IMR-90 (cell line): ENCODE measurements around the gene ENTPD7. TPM values are rescaled to one million over a fixed set of nuclear protein-coding genes. Genes with fewer than 3 reads are reported as not detected.

ENCODE experiments used
- ATAC-seq: fragments of 200-7000 bp; cut with Tn5 transposase; 2 replicates; pipeline ENCODE4 v1.9.1; 2020; ENCODE audit warnings: low read depth, mild to moderate bottlenecking, moderate library complexity
- BruUV-seq: library from RNA; stranded (reverse); fragments of 400-500 nt; replicated peaks from 2 replicates; lab custom pipeline; 2021; lab: Mats Ljungman, UMichigan
- CTCF ChIA-PET: fragments of 300-600 bp; formaldehyde crosslinking; extraction: SDS; loops from one replicate; lab custom pipeline; 2021; ENCODE audit warnings: antibody characterized with exemption; lab: Yijun Ruan, JAX
- POLR2A ChIA-PET: fragments of 300-600 bp; sonication (Branson Sonifier 250); formaldehyde crosslinking; loops from one replicate; lab custom pipeline; 2022; ENCODE audit warnings: antibody characterized with exemption; ENCODE audit not compliant: unreplicated experiment; lab: Charles Lee
- DNase-seq: peaks from one replicate; pipeline ENCODE4 v3.0.0; 2013
- H2AFZ ChIP-seq: replicated peaks from 2 replicates; pipeline ENCODE3; 2013; ENCODE audit warnings: low read length, mild to moderate bottlenecking; ENCODE audit not compliant: poor library complexity
- H2AK5ac ChIP-seq: 2 replicates; pipeline ENCODE4 v1.6.1; 2013; ENCODE audit warnings: low read depth, low read length, inconsistent platforms
- H2AK9ac ChIP-seq: replicated peaks from 2 replicates; pipeline ENCODE3; 2013; ENCODE audit warnings: mild to moderate bottlenecking, low read depth, low read length, moderate library complexity; ENCODE audit not compliant: poor library complexity
- H2BK120ac ChIP-seq: 2 replicates; pipeline ENCODE4 v1.6.1; 2013; ENCODE audit warnings: low read depth, low read length, inconsistent platforms
- H2BK15ac ChIP-seq: 3 replicates; pipeline ENCODE4 v1.6.1; 2013; ENCODE audit warnings: low read depth, low read length, inconsistent platforms
- H2BK20ac ChIP-seq: 2 replicates; pipeline ENCODE4 v1.6.1; 2013; ENCODE audit warnings: low read depth, mild to moderate bottlenecking, inconsistent platforms, low read length, moderate library complexity
- H2BK5ac ChIP-seq: 2 replicates; pipeline ENCODE4 v1.6.1; 2013; ENCODE audit warnings: mild to moderate bottlenecking, low read depth, low read length, inconsistent platforms; ENCODE audit not compliant: poor library complexity, severe bottlenecking
- H3K14ac ChIP-seq: replicated peaks from 2 replicates; pipeline ENCODE4 v1.6.1; 2013; ENCODE audit warnings: low read depth, low read length, inconsistent platforms
- H3K18ac ChIP-seq: 2 replicates; pipeline ENCODE4 v1.6.1; 2013; ENCODE audit warnings: low read depth, low read length, control low read depth
- H3K23ac ChIP-seq: 2 replicates; pipeline ENCODE4 v1.6.1; 2013; ENCODE audit warnings: low read depth, low read length, inconsistent platforms
- H3K27ac ChIP-seq: 2 replicates; pipeline ENCODE4 v1.5.1; 2013; ENCODE audit warnings: mild to moderate bottlenecking, control low read depth, low read length; ENCODE audit not compliant: insufficient read depth
- H3K27me3 ChIP-seq: 2 replicates; pipeline ENCODE4 v1.6.1; 2013; ENCODE audit warnings: low read length; ENCODE audit not compliant: control insufficient read depth, insufficient read depth
- H3K36me3 ChIP-seq: 2 replicates; pipeline ENCODE4 v1.6.1; 2013; ENCODE audit warnings: low read length, mixed read lengths; ENCODE audit not compliant: control insufficient read depth, insufficient read depth
- H3K4ac ChIP-seq: 2 replicates; pipeline ENCODE4 v1.6.1; 2013; ENCODE audit warnings: low read depth, low read length, inconsistent platforms
- H3K4me1 ChIP-seq: 2 replicates; pipeline ENCODE4 v1.6.1; 2013; ENCODE audit warnings: low read length, mixed read lengths; ENCODE audit not compliant: control insufficient read depth, insufficient read depth
- H3K4me2 ChIP-seq: 2 replicates; pipeline ENCODE4 v1.6.1; 2013; ENCODE audit warnings: low read depth, mild to moderate bottlenecking, control low read depth, low read length, moderate library complexity
- H3K4me3 ChIP-seq: 2 replicates; pipeline ENCODE4 v1.5.1; 2013; ENCODE audit warnings: low read depth, mild to moderate bottlenecking, control low read depth, low read length, moderate library complexity; ENCODE audit not compliant: insufficient read depth
- H3K56ac ChIP-seq: 2 replicates; pipeline ENCODE4 v1.6.1; 2013; ENCODE audit warnings: low read length, inconsistent platforms; ENCODE audit not compliant: insufficient read depth; ENCODE audit errors: extremely low read depth
- H3K79me1 ChIP-seq, 2 experiments: 2 replicates each; pipeline ENCODE4 v1.6.1; 2013; ENCODE audit warnings: low read length in 2 of 2, inconsistent platforms in 1 of 2, low read depth in 1 of 2
- H3K9ac ChIP-seq: 2 replicates; pipeline ENCODE4 v1.6.1; 2013; ENCODE audit warnings: low read depth, low read length, control low read depth
- H3K9me1 ChIP-seq: 2 replicates; pipeline ENCODE4 v1.6.1; 2013; ENCODE audit warnings: low read length, inconsistent platforms; ENCODE audit not compliant: insufficient read depth
- H3K9me3 ChIP-seq: 2 replicates; pipeline ENCODE4 v1.6.1; 2013; ENCODE audit warnings: low read length; ENCODE audit not compliant: control insufficient read depth, insufficient read depth
- H4K20me1 ChIP-seq: 2 replicates; pipeline ENCODE4 v1.6.1; 2013; ENCODE audit warnings: low read length, inconsistent platforms; ENCODE audit not compliant: insufficient read depth
- H4K5ac ChIP-seq: 2 replicates; pipeline ENCODE4 v1.6.1; 2013; ENCODE audit warnings: mild to moderate bottlenecking, low read depth, low read length, control low read depth
- H4K8ac ChIP-seq, 2 experiments: 2 replicates each; pipeline ENCODE4 v1.6.1; 2013; ENCODE audit warnings: low read depth in 2 of 2, low read length in 2 of 2, control low read depth in 1 of 2, inconsistent platforms in 1 of 2
- H4K91ac ChIP-seq: 2 replicates; pipeline ENCODE4 v1.6.1; 2013; ENCODE audit warnings: low read depth, low read length, inconsistent platforms; ENCODE audit not compliant: insufficient read depth
- CEBPB ChIP-seq: IDR thresholded peaks from 2 replicates; pipeline ENCODE4 v1.6.1; 2012; ENCODE audit warnings: low read depth, low read length, improper control_type of control experiment
- WGBS, 2 experiments: methylation state at CpG; one replicate each; pipeline versions ENCODE4 v1.1.5 to v1.1.7; 2013; ENCODE audit warnings: missing lambda C conversion rate in 2 of 2; ENCODE audit not compliant: insufficient read length in 1 of 2; ENCODE audit errors: extremely low coverage in 2 of 2; 5-methylcytosine and 5-hydroxymethylcytosine counted together
- dilution Hi-C: fragments of 300-500 bp; cut with HindIII; formaldehyde crosslinking; loops from one replicate; pipeline ENCODE4 v1.14.3; 2018; ENCODE audit warnings: low sequenced_read_pairs; ENCODE audit not compliant: unreplicated experiment
- in situ Hi-C: fragments of 300-500 bp; cut with MboI; formaldehyde crosslinking; loops from 3 replicates; pipeline ENCODE4 v1.14.3; 2019; ENCODE audit warnings: low sequenced_read_pairs, inconsistent platforms, mixed read lengths
- intact Hi-C: fragments of 100-400 bp; cut with micrococcal nuclease; formaldehyde crosslinking; loops from 2 replicates; pipeline ENCODE4 v1.10.0; 2022
- polyA plus RNA-seq, 3 experiments: library from polyadenylated mRNA; depleted of rRNA; stranded (reverse); fragments of >200 nt; gene quantifications; 2 replicates each; pipeline ENCODE4 v1.2.3, GENCODE V29; 2012; ENCODE audit warnings: low replicate concordance in 1 of 3
- total RNA-seq: library from RNA; depleted of rRNA; stranded (reverse); fragments of >200 nt; gene quantifications from 2 replicates; pipeline ENCODE4 v1.2.3, GENCODE V29; 2012

ENTPD7 gene
- total and polyA plus RNA-seq, 2 of the 4 experiments (the other 2 are of a cell fraction), result 8.0 to 23.3 TPM

- no peak overlapping the region for H2BK120ac ChIP-seq
- no peak for TF ChIP-seq CEBPB
- H3K36me3 ChIP-seq, result peaks cover 28% of the 10 kb centered on the region
- no peak overlapping the region for H3K23ac ChIP-seq
- H3K14ac ChIP-seq, result no peak overlapping the region
- ATAC-seq (no peak), DNase-seq (no peak)
- intact Hi-C loops (no loop called here), dilution Hi-C loops (no loop called here), in situ Hi-C loops (loop anchor here (5.0 kb wide), 1 partner anchor 92 kb away; no protein-coding TSS in a partner anchor)
- peaks cover 8% of the 10 kb centered on the region for H3K4me1 ChIP-seq
- CTCF ChIA-PET, result no interaction called here
- H4K5ac ChIP-seq, result no peak overlapping the region
- no peaks in the 10 kb centered on the region for H4K20me1 ChIP-seq
- no peak overlapping the region for H2BK5ac ChIP-seq
- H3K79me1 ChIP-seq, result peaks cover 8 to 22% of the 10 kb centered on the region in 2 experiments
- POLR2A ChIA-PET, result interaction anchor here (1.2 kb wide), 1 partner anchor 8 kb away, joined by 3 read pairs; the partner anchor contains the start of gene CUTC
- H3K9ac ChIP-seq, result no peak overlapping the region
- no TSS peak for BruUV-seq
- no peak overlapping the region for H3K56ac ChIP-seq
- H2BK15ac ChIP-seq, result no peak overlapping the region
- no peaks in the 10 kb centered on the region for H3K27me3 ChIP-seq
- H3K9me3 ChIP-seq, result peaks cover 6% of the 10 kb centered on the region
- H2AFZ ChIP-seq, result no peak overlapping the region
- H3K4ac ChIP-seq, result no peak overlapping the region
- no peak overlapping the region for H2AK5ac ChIP-seq
- no peak overlapping the region for H2AK9ac ChIP-seq
- no peak overlapping the region for H4K91ac ChIP-seq
- 0 out of 2 replicates have a peak, but pooled peaks cover 5% of the 10 kb centered on the region for H3K9me1 ChIP-seq
- H3K27ac ChIP-seq, result no peak overlapping the region
- no peak overlapping the region for H3K18ac ChIP-seq
- H2BK20ac ChIP-seq, result no peak overlapping the region
- H3K4me3 ChIP-seq, result no peak overlapping the region
- no peak overlapping the region for H4K8ac ChIP-seq
- WGBS, 2 experiments, result no CpG with 5 or more reads among the region's 2 CpGs
- H3K4me2 ChIP-seq, result no peak overlapping the region
Measured at GRCh38 chr10:99740260-99740659, 81.0 kb downstream of the ENTPD7 start.
